ENCODE results near the gene TAS1R3.

DNA sequence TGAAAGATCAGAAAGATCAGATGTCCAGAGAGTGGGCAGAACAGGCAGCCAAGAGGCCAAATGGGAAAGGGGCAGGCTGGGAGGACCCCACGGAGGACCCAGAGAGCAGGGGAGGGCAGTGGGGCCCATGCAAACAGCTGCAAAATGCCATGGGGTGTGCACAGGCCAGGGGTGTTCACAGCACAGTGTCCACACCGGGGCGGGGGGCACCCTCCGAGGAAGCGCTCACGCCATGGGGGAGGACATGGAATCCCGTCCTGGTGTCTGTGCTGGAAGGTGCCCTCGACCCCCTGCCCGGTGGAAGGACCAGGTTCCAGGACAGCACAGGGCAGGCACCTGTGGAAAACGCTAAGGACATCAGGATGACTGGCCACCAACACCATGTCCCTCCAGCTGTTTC, 8.1 kb upstream of the TAS1R3 start:
- TF ChIP-seq, protein P1, sequence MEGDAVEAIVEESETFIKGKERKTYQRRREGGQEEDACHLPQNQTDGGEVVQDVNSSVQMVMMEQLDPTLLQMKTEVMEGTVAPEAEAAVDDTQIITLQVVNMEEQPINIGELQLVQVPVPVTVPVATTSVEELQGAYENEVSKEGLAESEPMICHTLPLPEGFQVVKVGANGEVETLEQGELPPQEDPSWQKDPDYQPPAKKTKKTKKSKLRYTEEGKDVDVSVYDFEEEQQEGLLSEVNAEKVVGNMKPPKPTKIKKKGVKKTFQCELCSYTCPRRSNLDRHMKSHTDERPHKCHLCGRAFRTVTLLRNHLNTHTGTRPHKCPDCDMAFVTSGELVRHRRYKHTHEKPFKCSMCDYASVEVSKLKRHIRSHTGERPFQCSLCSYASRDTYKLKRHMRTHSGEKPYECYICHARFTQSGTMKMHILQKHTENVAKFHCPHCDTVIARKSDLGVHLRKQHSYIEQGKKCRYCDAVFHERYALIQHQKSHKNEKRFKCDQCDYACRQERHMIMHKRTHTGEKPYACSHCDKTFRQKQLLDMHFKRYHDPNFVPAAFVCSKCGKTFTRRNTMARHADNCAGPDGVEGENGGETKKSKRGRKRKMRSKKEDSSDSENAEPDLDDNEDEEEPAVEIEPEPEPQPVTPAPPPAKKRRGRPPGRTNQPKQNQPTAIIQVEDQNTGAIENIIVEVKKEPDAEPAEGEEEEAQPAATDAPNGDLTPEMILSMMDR (IDR thresholded peaks at IDR 0.05; ENCODE audit: low read depth, low read length, poor library complexity, severe bottlenecking) = no peak
- no peak for TF ChIP-seq EZH2phosphoT487 (IDR thresholded peaks at IDR 0.05; ENCODE audit: borderline replicate concordance, low read length)

Measured in DOHH2 (cell line).